Spleen (tissue), 7 donors: ENCODE results near the gene NDUFB10.

Experiments
- POLR2A ChIP-seq, 3 donors: fragments of 450-650 bp; IDR thresholded peaks; one replicate each; pipeline ENCODE4 v1.5.1; 2017; ENCODE audit warnings: antibody characterized with exemption in 3 of 3, mild to moderate bottlenecking in 1 of 3
- TF ChIP-seq, protein P1 (sequence below), 11 experiments: fragments of 200-600 bp in 7 of 11; fragments of 450-650 bp in 4 of 11; sonication (generic) in 4 of 11; IDR thresholded peaks in 8 of 11; conservative IDR thresholded peaks in 3 of 11; 1 replicate in 7 of 11; 2 replicates in 4 of 11; pipeline versions ENCODE4 v1.4.0 to v1.8.0; 2016 to 2021; ENCODE audit warnings: antibody characterized with exemption in 11 of 11, inconsistent platforms in 4 of 11, mild to moderate bottlenecking in 1 of 11
- donor health status: DM: no; HTN: no; CAD: no; lungs with moderate emphysema.
- donor health status: DM: no; HTN: no; CAD: no.
- donor health status: DM: no; HTN: no; CAD: no.

DNA sequence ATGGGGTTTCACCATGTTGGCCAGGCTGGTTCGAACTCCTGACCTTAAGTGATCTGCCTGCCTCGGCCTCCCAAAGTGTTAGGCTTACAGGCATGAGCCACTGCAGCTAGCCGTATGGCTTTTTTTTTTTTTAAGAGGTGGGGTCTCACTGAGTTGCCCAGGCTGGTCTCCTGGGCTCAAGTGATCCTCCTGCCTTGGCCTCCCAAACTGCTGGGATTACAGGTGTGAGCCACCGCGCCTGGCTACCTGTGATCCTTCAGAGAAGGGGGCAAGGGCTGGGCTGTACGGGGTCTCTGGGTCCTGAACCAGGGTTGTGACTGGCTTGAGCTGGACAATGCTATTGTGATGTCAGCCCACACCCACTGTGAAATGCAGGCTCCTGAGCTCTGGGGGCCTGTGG is 7.1 kb downstream of the NDUFB10 start, which contains the start of gene RNF151:
- TF ChIP-seq, protein P1, sequence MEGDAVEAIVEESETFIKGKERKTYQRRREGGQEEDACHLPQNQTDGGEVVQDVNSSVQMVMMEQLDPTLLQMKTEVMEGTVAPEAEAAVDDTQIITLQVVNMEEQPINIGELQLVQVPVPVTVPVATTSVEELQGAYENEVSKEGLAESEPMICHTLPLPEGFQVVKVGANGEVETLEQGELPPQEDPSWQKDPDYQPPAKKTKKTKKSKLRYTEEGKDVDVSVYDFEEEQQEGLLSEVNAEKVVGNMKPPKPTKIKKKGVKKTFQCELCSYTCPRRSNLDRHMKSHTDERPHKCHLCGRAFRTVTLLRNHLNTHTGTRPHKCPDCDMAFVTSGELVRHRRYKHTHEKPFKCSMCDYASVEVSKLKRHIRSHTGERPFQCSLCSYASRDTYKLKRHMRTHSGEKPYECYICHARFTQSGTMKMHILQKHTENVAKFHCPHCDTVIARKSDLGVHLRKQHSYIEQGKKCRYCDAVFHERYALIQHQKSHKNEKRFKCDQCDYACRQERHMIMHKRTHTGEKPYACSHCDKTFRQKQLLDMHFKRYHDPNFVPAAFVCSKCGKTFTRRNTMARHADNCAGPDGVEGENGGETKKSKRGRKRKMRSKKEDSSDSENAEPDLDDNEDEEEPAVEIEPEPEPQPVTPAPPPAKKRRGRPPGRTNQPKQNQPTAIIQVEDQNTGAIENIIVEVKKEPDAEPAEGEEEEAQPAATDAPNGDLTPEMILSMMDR (IDR thresholded peaks at IDR 0.05 in 8 of 11, conservative IDR thresholded peaks at IDR 0.05 in 3 of 11), result no peak
- TF ChIP-seq POLR2A (IDR thresholded peaks at IDR 0.05), result no peak
